BLaER1 (cell line): Measurements from ENCODE around the gene CERS4.
"Not testable (repeated sequence)": the region's sequence is repeated elsewhere in the genome, so short reads cannot be mapped to it uniquely, and the experiment has no call there.

Source experiments
- H3K27ac ChIP-seq: shearing (Covaris generic); formaldehyde crosslinking; 2 replicates; pipeline ENCODE4 v1.8.1; 2022
- H3K27me3 ChIP-seq: shearing (Covaris generic); formaldehyde crosslinking; 2 replicates; pipeline ENCODE4 v1.8.1; 2022
- H3K36me3 ChIP-seq: shearing (Covaris generic); formaldehyde crosslinking; 2 replicates; pipeline ENCODE4 v1.8.1; 2022
- H3K4me1 ChIP-seq: shearing (Covaris generic); formaldehyde crosslinking; 2 replicates; pipeline ENCODE4 v1.8.1; 2022
- H3K4me2 ChIP-seq: shearing (Covaris generic); formaldehyde crosslinking; 2 replicates; pipeline ENCODE4 v1.8.1; 2022
- H3K4me3 ChIP-seq: shearing (Covaris generic); formaldehyde crosslinking; 2 replicates; pipeline ENCODE4 v1.8.1; 2022
- H3K9ac ChIP-seq: shearing (Covaris generic); formaldehyde crosslinking; 2 replicates; pipeline ENCODE4 v1.8.1; 2022
- H3K9me3 ChIP-seq: shearing (Covaris generic); formaldehyde crosslinking; 2 replicates; pipeline ENCODE4 v1.8.1; 2022
- H4K20me1 ChIP-seq: shearing (Covaris generic); formaldehyde crosslinking; 2 replicates; pipeline ENCODE4 v1.8.1; 2022
- Cebpa-rat ChIP-seq: shearing (Covaris generic); IDR thresholded peaks from 2 replicates; pipeline ENCODE4 v1.8.1; 2022

Gene CERS4

DNA sequence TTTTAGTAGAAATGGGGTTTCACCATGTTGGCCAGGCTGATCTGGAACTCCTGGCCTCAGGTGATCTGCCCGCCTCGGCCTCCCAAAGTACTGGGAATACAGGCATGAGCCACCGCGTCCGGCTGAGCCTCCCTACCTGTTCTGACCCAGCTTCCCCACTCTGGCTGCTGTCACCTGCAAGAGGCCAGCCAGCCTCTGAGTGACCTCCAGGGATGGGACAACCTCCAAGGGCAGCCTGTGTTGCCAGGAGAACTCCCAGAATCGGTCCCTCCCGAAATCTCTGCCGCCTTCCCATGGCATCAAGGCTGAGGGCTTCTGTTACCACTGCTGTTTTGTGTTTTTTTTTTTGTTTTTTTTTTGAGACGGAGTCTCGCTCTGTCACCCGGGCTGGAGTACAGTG is 11.3 kb downstream of the CERS4 start:
- peaks cover 93% of the 10 kb centered on the region for H4K20me1 ChIP-seq
- peaks cover 46% of the 10 kb centered on the region for H3K36me3 ChIP-seq
- H3K4me3 ChIP-seq: no peak overlapping the region
- no peaks in the 10 kb centered on the region for H3K27me3 ChIP-seq
- no peak overlapping the region for H3K4me2 ChIP-seq
- H3K4me1 ChIP-seq: peaks cover 17% of the 10 kb centered on the region
- TF ChIP-seq Cebpa-rat: no peak
- no peaks in the 10 kb centered on the region for H3K9me3 ChIP-seq
- no peak overlapping the region for H3K27ac ChIP-seq
- H3K9ac ChIP-seq: no peak overlapping the region

DNA sequence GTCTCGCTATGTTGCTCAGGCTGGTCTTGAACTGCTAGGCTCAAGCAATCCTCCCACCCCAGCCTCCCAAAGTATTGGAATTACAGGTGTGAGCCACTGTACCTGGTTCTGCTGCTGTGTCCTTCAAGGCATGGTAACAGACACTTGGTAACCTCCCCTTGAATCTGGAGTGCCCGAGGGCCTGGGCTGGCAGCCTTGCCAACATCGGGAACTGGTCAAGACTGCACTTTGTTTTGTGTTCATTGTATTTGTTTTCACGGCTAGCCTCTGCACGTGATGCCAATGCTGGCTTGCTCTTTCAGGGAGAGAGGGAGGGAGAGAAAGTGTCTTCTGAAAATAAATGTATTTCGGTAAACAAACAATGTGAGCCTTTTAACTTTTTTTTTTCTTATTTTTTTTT is 12.0 kb downstream of the CERS4 start:
- no peak overlapping the region for H3K9ac ChIP-seq
- H3K27me3 ChIP-seq: no peaks in the 10 kb centered on the region
- no peak for TF ChIP-seq Cebpa-rat

GRCh38 chr19:8223442-8223841 is 14.3 kb downstream of the CERS4 start:
- not testable (repeated sequence) for H3K4me3 ChIP-seq, H3K4me1 ChIP-seq, H3K9me3 ChIP-seq, H3K4me2 ChIP-seq, H3K27me3 ChIP-seq, H3K27ac ChIP-seq, H3K9ac ChIP-seq
- Histone ChIP-seq H3K36me3 (peaks cover 57% of the 10 kb centered on the region), H4K20me1 (peaks cover 89% of the 10 kb centered on the region)

More for the DNA sequence above, 12.0 kb downstream of the CERS4 start:
- Histone ChIP-seq H3K27ac (no peak overlapping the region), H3K4me2 (no peak overlapping the region), H4K20me1 (peaks cover 93% of the 10 kb centered on the region), H3K4me3 (no peak overlapping the region), H3K36me3 (peaks cover 52% of the 10 kb centered on the region), H3K9me3 (no peaks in the 10 kb centered on the region), H3K4me1 (peaks cover 10% of the 10 kb centered on the region; the same call in 1 of the 2 replicates)

GRCh38 chr19:8224394-8225145 is 15.4 kb downstream of the CERS4 start:
- no peak overlapping the region for H3K27ac ChIP-seq

DNA sequence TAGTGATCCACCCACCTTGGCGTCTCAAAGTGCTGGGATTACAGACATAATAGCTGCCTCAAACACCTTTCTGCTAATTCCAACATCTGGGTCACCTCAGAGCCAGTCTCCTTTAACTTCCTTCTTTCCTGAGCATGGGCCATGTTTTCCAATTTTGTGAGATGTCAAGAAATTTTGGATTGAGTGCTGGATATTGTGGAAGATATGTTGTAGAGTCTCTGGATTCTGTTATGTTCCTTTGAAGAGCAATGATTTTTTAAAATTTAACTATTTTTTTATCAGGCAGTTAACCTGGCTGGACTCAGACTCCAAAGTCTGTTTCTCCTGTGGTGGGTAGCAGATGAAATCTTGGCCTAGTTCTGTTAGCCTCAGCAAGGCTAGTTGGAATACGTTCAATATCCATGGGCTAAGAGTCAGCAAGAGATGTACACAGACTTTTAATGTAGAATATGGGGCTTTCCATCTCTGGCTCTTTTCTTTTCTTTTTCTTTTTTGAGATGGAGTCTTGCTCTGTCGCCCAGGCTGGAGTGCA is 22.0 kb downstream of the CERS4 start:
- H3K9ac ChIP-seq: no peak overlapping the region
- peaks cover 46% of the 10 kb centered on the region for H4K20me1 ChIP-seq
- no peak overlapping the region for H3K4me2 ChIP-seq
- H3K4me3 ChIP-seq: no peak overlapping the region
- peaks cover 30% of the 10 kb centered on the region for H3K9me3 ChIP-seq
- H3K27ac ChIP-seq: no peak overlapping the region
- H3K36me3 ChIP-seq: peaks cover 68% of the 10 kb centered on the region
- no peak for TF ChIP-seq Cebpa-rat
- 0 out of 2 replicates have a peak, but pooled peaks cover under 1% of the 10 kb centered on the region for H3K4me1 ChIP-seq
- H3K27me3 ChIP-seq: no peaks in the 10 kb centered on the region

More at GRCh38 chr19:8224394-8225145, 15.4 kb downstream of the CERS4 start:
- peaks cover 7% of the 10 kb centered on the region for H3K9me3 ChIP-seq
- no peak overlapping the region for H3K4me2 ChIP-seq
- H4K20me1 ChIP-seq: peaks cover 78% of the 10 kb centered on the region
- no peak overlapping the region for H3K4me3 ChIP-seq
- TF ChIP-seq Cebpa-rat: no peak
- H3K36me3 ChIP-seq: peaks cover 61% of the 10 kb centered on the region
- H3K4me1 ChIP-seq: no peaks in the 10 kb centered on the region
- H3K27me3 ChIP-seq: no peaks in the 10 kb centered on the region
- no peak overlapping the region for H3K9ac ChIP-seq

DNA sequence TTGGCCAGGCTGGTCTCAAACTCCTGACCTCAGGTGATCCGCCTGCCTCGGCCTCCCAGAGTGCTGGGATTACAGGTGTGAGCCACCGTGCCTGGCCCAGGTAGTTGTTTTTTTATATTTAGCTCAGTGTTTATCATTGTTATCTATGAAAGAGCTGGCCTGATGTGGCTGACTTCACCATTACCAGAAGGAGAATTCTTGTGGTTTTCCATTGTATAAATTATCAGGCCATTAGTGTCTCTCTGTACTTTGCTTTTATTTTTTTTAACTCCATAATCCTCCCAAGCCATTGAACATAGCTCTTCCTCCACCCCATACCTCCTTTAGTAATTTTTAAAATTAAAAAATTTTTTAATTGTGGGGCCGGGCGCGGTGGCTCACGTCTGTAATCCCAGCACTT is 24.2 kb downstream of the CERS4 start:
- H3K9ac ChIP-seq: no peak overlapping the region

GRCh38 chr19:8237026-8237425 is 27.9 kb downstream of the CERS4 start:
- no peak overlapping the region for H3K4me3 ChIP-seq
- H3K36me3 ChIP-seq: peaks cover 43% of the 10 kb centered on the region
- peak overlapping the region; percentile 28 for H3K4me2 ChIP-seq
- H3K9me3 ChIP-seq: peaks cover 9% of the 10 kb centered on the region; the same call in 1 of the 2 replicates
- H3K27me3 ChIP-seq: no peaks in the 10 kb centered on the region
- no peak overlapping the region for H3K9ac ChIP-seq
- H4K20me1 ChIP-seq: peaks cover 63% of the 10 kb centered on the region
- H3K4me1 ChIP-seq: peaks cover 59% of the 10 kb centered on the region
- no peak for TF ChIP-seq Cebpa-rat
- H3K27ac ChIP-seq: no peak overlapping the region

More for the DNA sequence above, 24.2 kb downstream of the CERS4 start:
- Histone ChIP-seq H3K36me3 (peaks cover 58% of the 10 kb centered on the region), H4K20me1 (peaks cover 42% of the 10 kb centered on the region), H3K4me1 (peaks cover 23% of the 10 kb centered on the region), H3K4me3 (no peak overlapping the region), H3K9me3 (peaks cover 30% of the 10 kb centered on the region), H3K27me3 (no peaks in the 10 kb centered on the region), H3K27ac (no peak overlapping the region), H3K4me2 (no peak overlapping the region)
- TF ChIP-seq Cebpa-rat: no peak

- Histone ChIP-seq H3K9me3 (peaks cover 22% of the 10 kb centered on the region), H3K36me3 (peaks cover 51% of the 10 kb centered on the region), H3K4me1 (peaks cover 63% of the 10 kb centered on the region), H3K4me2 (peak overlapping the region; percentile 61), H3K27me3 (no peaks in the 10 kb centered on the region), H3K9ac (no peak overlapping the region), H3K27ac (peak overlapping the region; percentile 67), H4K20me1 (peaks cover 52% of the 10 kb centered on the region), H3K4me3 (no peak overlapping the region)
- TF ChIP-seq Cebpa-rat: no peak
These were observed 29.1 kb downstream of the CERS4 start for GRCh38 chr19:8238251-8238650.

GRCh38 chr19:8239528-8240273 is 30.5 kb downstream of the CERS4 start:
- Histone ChIP-seq H3K4me1 (peaks cover 63% of the 10 kb centered on the region), H3K27ac (peak overlapping the region; percentile 73; the same call in 1 of the 2 replicates), H3K36me3 (peaks cover 56% of the 10 kb centered on the region), H3K9ac (no peak overlapping the region; the same call in 1 of the 2 replicates), H3K4me3 (0 out of 2 replicates have a peak overlapping the region, but pooled peaks have one; percentile 2), H3K4me2 (peak overlapping the region; percentile 88), H4K20me1 (peaks cover 40% of the 10 kb centered on the region), H3K27me3 (no peaks in the 10 kb centered on the region), H3K9me3 (peaks cover 23% of the 10 kb centered on the region)
- TF ChIP-seq Cebpa-rat: no peak
